GM21825 (cell line): ENCODE measurements around the gene HOXB5.

Experiments used
- ATAC-seq: cut with Tn5 transposase; IDR thresholded peaks from one replicate; pipeline ENCODE4 v1.9.1; 2021; ENCODE audit warnings: mild to moderate bottlenecking, moderate library complexity; ENCODE audit not compliant: unreplicated experiment

HOXB5 gene

DNA sequence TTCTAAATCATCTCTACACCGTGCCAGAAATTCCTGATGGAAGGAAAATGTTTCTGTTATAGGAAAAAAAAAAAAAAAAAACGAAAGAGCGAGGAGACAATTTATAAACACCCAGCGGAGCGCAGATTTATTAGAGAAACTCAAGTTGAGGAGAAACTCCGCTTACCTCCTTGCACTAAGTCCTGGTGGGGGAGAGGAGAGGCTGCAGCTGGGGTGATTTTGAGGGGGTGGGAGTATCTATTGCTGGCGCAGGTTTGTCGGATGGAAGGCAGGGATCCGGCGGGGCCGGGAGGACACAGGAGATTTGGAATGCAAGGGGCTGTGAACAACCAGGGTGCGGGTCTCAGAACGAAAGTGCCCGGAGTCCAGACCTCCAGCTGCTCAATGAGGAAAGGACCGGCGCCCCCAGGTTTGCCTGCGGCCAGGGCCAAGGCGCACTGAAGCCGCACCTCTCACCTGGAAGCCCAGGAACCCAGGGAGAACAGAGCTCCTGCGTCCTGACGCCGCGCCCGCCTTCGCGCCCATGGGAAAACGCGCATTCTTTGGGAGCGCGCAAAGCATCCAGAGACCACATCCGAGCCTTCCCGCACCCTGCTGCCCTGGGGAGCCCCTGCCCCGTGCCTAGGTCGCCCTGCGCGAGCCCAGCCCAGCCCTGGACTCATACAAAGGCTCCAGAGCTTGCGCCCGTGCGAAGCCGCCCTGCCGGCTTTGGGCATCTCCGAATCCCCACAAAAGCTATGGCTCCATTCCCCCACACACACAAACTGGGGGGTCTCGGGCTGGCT is 24.1 kb upstream of the HOXB5 start:
- ATAC-seq = no peak

DNA sequence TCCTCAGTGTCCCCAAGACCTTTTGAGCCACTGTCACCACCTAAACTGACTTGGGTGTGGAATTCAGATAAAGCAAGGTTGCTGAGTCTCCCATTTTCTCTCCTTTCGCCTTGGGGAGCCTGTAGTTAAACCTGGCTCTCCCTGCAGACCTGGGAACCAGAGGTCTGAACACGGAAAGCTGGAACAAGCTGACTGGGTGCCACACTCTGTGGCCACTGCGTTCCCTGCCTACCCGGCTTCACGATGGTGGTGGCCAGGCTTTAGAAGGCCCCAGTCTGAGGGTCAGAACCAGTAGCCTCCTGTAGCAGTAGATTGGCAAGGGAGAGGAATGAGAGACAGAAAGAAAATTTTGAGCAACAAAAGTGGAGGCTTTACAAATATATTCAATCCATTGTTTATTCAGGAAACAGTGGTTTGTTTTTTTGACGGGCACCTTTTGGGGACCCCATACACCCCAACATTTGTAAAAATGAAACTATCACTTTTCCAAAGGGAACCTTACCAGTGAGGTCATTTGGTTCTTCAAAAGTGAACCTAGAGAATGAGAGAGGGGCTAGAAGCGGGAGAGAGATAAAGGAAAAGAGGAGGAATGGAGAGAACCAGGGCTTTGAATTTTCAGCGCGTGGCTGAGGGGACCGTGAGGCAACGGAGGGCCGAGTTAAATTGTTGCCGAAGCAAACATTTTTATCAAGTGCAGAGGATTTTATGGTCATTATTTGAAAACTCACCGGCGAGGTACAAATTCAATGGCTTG is 23.3 kb upstream of the HOXB5 start:
- ATAC-seq = no peak

DNA sequence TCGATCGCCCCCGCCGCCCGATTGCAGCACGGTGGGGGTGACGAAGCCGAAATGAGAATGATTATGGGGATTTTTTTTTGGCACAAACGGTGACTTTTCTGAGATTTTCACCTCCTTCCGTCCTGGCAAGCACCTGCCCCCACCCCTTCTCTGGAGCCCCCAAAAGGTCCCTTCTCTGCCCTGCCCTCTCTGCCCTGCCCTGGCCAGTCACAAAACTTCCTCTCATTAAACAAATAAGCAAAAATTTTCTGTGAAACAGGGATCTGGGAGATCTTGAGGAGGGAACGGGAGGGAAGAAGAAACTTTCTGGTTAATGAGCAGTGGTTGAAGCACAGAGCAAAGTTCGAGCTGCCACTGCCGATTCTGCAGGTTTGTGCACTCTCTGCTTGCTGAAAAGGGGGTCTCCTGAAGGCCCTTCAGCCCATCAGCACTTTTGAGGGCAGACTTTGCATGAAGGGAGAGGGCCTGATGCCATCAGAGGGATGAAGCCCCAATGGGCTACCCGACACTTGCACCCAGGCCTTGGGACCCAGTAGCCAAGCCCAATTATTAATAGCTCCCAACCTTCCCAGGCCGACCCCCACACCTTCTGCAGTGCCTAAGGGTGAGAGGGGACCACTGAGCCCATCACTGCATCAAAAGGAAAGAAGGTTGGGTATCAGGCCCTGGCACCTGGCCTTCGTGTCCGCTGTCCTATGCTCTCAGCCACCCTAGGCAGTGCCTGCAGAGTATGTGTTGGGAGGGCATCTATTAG is 22.6 kb upstream of the HOXB5 start:
- ATAC-seq = no peak

DNA sequence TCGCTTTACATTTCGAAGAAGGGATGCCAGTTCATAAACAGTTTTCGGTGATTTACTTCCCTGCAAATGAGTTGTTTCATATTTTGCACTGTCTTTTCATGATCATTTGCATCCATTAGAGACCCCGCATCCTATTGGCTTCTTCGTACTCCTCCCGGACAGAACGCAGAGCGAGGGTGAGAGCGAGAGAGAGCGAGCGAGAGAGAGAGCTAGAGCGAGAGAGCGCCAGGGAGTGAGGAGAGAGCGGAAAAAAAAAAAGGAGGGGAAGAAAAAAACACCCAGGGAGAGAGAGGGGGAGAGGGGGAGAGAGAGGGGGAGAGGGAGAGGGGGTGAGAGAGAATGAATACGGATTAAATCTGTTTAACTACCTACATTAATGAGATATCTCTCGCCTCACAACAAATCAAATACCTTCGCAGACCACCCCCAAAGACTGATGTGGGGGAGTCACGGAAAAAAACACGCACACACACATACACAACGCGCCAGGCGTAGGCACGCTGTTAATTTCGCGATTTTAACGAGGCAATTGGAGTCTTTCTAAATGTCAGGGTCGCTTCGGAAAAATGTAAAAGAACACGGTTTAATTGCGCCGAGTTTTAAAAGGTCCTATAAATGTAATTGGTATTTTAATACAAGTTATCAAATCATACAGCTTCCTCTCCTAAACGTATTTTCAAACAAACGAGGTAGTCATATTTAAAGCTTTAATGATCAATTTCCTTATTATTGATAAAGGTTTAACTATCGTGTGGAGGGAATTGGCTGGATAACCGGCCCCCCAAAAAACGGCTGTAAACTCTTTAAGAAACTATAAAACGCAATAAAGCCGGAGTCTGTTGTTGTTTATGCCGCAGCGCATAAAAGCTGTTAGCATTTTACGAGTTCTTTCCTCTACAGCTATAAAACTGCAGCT is 21.7 kb upstream of the HOXB5 start, which contains the start of gene HOXB8:
TSS of gene HOXB8 (minus strand) at position 246 of the 916 bp plus-strand sequence. CDS start 588 bp downstream, outside the sequence.
- no peak for ATAC-seq

DNA sequence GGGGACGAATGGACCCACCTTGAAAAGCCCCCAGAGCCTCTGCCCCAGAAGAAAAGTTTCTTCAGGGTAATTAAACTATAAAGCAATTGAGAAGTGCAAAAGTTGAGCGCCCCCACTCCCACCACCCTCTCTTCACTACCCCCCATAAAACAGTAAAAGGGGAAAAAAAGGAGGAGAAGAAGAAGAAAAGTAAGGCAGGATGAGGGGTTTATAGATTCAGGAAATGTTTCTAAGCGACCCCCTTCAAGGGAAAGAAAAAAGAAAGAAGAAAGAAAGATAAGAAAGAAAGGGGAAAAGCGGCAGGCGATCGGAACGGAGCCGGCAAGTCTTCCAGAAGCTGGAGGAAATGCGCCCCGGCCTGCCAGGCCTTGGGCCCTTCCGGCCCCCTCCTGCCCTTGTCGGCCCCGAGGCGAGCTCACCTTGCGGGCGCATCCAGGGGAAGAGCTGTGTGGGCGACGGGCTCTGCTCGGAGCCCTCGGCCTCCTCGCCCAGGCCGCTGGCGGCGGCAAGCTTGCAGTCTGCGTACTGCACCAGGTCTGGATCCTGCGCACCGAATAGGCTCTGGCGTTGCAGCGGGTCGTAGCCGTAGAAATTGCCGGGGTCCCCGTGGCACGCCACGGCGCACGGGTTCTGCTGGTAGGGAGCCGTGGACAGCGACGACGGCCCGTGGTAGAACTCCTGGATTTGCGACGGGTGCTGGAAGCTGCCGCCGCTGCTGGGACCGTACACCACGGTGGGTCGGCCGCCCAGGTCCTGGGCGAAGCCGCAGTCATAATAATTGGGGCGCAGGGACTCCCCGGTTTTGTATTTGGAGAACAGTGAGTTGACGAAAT is 20.5 kb upstream of the HOXB5 start:
- ATAC-seq = no peak

DNA sequence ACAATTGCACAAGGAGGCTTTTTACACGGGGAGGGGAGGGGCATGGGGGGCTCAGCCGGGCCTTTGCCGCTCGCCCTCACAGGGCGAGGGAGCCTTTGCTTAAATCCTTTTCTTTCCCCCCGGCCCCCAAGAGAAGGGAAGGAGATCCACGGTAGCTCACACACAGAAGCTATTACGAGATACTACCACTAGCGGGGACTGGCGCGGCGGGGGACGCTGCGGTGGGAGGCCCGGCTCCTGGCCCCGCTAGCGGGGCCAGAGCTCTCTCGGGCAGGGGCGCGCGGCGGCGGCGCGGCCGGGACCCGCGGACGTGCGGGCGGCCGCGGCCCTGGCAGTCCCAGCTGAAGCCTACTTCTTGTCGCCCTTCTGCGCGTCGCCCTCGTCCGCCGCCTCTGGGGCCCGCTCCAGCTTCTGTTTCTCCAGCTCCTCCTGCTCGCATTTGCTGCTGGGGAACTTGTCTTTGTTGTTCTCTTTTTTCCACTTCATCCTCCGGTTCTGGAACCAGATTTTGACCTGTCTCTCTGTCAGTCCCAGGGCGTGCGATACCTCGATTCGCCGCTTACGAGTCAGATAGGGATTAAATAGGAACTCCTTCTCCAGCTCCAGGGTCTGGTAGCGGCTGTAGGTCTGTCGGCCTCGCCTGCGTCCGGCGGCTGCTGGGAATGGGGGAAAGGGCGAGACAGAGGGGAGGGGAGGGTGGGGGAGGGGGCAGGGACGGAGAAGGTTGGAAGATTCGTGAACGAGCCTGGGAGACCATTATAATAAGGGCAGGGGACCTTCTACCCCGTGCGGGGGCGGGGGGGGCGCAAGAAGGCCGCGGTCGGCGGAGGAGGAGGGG is 19.5 kb upstream of the HOXB5 start:
- ATAC-seq = no peak

DNA sequence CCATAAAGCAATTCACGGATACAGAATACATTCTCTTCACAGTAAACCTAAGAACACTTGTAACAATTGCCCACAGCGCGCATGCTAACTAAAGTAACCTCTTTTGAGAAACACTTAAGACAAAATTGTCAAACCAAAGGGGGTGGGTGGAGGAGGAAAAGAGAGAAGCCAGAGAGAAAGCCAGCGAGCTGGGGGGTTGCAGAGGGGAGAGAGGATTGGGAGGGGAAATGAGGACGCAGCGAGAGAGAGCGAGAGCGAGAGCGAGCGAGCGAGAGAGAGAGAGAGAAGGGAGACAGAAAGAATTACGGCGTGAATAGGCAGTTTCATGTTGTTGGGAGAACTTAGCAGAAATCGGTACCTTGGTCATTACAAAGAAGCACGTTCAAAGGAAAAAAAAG is 18.9 kb upstream of the HOXB5 start:
- ATAC-seq = no peak

DNA sequence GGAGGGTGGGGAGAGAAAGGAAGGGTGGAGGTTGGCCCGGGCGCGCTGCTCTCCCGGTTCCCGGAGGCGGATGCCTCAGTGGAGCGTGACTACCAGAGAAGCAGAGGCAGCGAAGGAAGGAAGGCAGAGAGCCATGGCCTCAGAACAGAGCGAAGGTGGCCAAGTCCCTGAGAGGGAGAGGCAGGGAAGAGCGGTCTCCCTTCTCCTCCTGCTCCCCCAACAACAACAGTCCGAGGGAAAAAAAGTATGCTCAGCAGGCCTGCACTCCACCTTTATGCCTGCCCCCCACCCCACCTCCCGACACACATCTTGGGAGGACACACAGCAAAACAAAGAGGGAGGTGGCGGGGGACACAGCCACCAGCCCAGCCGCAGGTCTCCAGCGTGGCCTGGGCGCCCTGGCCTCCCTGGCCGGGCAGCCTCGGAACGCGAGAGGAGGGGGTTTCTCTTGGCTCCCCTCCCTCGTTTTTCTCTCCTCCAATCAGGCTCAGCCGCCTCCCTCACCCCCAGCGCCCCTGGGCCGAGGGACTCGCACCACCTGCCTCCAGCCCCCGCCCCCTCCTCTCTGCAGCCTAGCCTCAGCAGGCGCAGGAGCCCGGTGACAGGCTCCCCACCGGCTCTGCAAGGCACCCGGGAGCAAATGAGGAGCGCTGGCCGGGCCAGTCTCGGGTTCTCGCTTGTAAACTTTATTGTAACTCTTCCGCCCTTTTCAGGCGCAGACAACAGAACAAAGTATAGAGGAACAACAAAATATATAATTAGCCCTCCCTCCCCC is 18.3 kb upstream of the HOXB5 start:
- ATAC-seq = no peak

DNA sequence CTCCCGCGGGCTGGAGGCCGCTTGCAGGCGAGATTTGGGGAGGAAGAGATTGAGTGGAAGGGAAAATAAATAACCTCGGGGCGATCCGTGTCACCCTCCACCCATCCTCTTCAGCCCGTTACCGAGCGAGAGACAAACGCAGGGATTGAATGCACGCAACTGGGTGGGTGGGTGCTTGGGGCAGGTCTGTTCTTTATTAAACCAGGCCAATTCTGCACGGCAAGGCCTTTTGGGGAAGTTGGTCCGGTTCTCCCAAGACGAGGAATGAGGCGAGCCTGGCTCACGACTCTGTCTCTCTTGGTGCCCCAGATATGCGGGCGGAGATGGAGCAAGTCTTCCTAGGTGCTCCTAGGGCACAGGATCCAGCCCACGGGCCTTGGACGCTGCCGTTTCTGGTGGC is 17.6 kb upstream of the HOXB5 start:
- no peak for ATAC-seq

DNA sequence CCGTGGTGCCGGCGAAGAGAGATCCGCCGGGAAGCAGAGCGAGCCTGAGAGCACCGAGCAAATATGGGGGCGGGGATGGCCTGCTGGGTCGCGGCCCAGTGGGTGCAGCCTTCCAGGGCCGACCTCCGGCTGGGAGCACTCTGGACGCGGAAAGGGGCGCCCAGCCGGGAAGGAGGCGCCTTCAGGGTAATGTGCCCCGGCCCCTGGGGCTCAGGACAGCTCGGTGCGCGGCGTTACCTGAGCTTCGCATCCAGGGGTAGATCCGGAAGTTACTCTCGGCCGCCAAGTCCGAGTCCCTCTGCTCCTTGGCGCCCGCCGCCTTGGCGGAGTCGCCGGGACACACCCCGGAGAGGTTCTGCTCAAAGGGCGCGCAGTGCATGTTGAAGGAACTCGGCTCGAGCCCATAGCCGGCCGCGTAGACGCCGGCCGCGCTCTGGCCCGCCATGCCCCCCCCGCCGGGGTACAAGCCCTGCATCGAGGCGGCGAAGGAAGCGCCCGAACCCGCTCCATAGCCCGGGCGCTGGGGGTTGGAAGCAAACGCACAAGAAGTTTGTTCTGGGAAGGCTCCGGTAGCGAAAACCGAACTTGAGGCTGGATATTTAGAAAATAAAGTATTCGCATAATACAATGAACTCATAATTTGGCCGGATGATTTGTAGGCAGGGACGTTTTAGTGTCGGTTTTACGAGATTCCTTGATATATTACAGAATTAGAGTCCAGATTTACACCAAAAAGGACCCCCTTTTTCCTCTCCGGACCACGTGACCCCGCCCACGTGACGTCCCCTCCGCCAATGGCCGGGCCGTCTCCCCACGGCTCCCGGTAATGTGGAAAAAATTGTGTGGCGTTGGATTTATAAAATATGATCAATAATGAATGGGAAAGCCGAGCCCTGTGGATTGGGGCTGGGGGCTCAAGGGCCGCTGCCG is 17.0 kb upstream of the HOXB5 start, which contains the start of gene HOXB7:
TSS of gene HOXB7 (minus strand) at position 736 of the 930 bp plus-strand sequence. CDS start at position 637, 99 bp downstream.
- ATAC-seq = no peak

DNA sequence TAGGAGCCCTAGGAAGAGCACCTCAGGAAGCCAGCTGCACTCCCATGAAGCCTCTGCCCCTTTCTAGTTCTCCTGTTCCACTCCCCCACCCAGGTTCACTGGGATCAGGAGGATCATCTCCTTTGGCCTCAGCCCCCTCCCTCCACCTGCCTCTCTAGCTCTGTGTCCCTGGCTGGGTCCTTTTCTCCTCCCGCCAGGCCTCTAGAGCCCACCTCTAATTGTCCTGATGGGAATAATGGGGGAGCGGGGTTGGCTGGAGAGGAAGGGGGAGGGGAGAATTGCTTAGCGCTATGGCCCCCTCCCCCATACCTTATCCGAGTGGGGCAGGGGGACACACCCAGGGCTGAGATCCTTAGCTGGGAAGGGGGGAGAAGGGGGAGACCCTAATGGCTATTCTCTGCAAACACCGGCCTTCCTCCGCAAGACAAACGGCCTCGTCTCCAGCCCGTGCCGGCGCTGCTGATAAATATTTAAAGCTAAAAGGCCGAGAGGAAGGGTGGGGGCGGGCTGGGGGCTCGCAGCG is 16.2 kb upstream of the HOXB5 start:
- no peak for ATAC-seq

DNA sequence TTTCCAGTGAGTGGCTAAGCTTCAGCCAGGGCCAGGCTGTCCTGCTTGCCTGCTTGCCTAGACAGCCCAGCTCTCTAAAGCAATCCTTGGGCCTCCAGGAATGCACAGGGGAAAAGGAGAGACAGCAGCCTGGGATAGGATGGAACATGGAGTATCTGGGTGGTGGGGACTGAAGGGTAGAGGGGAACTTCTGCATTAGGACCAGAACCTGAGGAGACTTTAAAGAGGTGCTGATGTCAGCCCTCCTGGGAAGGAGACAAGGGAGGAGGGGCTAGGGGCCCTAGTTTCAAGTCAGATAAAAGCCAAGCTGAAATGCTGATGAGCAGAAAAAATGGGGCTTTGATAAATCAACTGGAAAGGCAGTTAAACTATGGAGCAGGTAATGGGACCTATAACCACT is 15.5 kb upstream of the HOXB5 start:
- ATAC-seq = no peak

DNA sequence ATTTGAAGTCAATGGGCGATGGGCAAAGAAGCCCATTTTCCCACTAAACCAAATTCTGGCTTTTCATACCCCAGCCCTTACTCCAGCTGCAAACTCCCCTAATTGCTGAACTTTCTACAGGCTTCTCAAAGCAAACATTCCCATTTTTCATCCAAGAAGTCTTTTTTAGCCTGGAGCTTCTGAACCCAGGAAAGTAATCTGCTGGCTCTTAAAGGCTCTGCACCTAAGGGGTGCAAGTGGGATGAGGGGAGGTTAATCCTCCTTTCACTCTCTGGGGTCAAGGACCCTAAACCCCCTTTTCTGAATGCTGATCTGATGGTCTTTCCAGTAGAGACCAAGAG is 14.9 kb upstream of the HOXB5 start:
- no peak for ATAC-seq

DNA sequence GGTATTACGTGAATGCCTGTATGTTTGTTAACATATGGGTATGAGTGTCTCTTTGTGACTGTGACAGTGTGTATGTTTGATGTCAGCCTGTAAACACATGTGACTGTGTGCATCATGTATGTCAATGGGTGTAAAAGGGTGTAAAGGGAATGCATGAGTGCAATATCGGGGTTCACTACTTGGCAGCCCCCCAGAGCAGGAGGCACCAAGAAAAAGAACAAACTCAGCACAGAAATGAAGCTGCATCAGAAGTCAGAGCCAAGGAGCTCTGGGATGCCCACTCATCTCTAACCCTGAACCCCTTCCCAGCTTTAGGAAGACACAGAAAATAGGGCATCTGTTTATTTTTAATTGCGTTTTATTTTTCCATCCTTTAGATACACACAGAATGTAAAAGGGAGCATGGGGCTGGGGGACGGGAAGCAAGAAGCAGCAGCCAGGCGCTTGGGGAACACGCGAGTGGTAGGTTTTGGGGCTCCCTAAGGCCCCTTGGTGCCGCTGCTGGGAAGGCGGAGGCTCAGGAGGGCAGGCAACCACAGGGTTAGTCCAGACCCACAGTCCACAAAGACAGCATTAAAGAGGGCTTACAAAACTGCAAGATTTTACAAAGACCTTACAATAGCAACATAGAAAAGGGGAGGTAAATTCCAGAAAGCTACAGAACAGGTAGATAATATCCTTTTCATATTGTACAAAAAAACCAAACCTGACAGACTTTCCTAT is 13.5 kb upstream of the HOXB5 start:
- no peak for ATAC-seq

DNA sequence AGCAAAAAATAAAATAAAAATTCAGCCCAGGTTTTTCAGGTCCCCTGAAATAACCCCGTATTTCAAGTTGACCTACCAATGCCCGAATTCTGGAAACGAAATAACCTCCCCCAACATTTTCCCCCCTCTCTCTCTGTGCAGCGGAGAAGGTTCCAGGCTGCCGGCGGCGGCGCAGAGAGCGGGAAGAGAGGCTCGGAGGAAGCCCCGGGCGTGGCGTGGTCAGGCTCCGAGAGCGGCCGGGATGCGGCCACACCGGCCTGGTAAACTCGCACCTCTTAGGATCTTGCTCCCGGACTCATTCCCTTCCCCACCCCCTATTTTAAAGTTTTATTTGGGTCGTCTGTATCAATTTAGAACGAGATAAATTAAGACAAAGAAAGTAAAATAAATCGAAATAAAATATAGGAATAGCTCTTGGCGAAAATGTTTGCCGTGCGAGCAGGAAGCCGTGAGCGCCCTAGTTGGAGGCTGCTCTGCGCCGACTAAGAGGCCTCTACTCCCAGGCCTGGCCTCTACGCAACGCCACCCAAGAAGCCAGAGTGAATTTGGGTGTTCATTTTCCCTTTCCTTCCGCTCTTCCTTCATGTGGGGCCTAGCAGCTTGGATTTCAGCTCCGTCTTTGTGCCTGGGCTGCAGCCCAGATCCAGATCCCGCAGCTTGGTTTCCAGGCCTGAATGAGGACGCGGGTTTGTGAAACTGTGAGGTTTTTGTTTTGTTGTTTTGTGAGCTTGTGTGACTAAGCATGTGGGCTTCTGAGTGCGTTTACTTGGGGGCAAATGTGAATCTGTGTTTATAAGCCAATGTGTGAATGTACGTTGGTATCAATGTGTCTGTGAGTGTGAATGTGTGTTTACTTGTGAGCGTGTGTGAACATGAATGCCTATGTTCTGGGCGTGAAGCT is 12.7 kb upstream of the HOXB5 start:
- ATAC-seq = no peak
